BLaER1 treated with 17β-estradiol and CSF1 and Interleukin-3, amounts not matched to agents 10 nM and 100 nM (cell line): ENCODE data around the gene DUSP1.
A peak's percentile ranks its signal among the peaks of the same experiment; 100 is the strongest.

Experiments
- H3K27ac ChIP-seq, 11 experiments: shearing (Covaris generic); formaldehyde crosslinking; 2 replicates each; pipeline ENCODE4 v1.8.1; 2022
- H3K27me3 ChIP-seq, 11 experiments: shearing (Covaris generic); formaldehyde crosslinking; 2 replicates each; pipeline ENCODE4 v1.8.1; 2022
- H3K36me3 ChIP-seq, 11 experiments: shearing (Covaris generic); formaldehyde crosslinking; 2 replicates each; pipeline ENCODE4 v1.8.1; 2022
- H3K4me1 ChIP-seq, 10 experiments: shearing (Covaris generic); formaldehyde crosslinking; 2 replicates each; pipeline ENCODE4 v1.8.1; 2022
- H3K4me2 ChIP-seq, 11 experiments: shearing (Covaris generic); formaldehyde crosslinking; 2 replicates each; pipeline ENCODE4 v1.8.1; 2022
- H3K4me3 ChIP-seq, 10 experiments: shearing (Covaris generic); formaldehyde crosslinking; 2 replicates each; pipeline ENCODE4 v1.8.1; 2022
- H3K9ac ChIP-seq, 11 experiments: shearing (Covaris generic); formaldehyde crosslinking; 2 replicates each; pipeline ENCODE4 v1.8.1; 2022
- H3K9me3 ChIP-seq, 11 experiments: shearing (Covaris generic); formaldehyde crosslinking; replicated peaks in 1 of 11; 2 replicates each; pipeline ENCODE4 v1.8.1; 2022
- H4K20me1 ChIP-seq, 11 experiments: shearing (Covaris generic); formaldehyde crosslinking; 2 replicates each; pipeline ENCODE4 v1.8.1; 2022
- Cebpa-rat ChIP-seq, 11 experiments: shearing (Covaris generic); IDR thresholded peaks; 2 replicates each; pipeline ENCODE4 v1.8.1; 2022

Gene DUSP1

GRCh38 chr5:172769616-172770373 lies 1.2 kb downstream of the DUSP1 start:
- Histone ChIP-seq H3K27ac (peak overlapping the region; percentile 94 to 100 (median 99)), H3K9ac (peak overlapping the region; percentile 95 to 100 (median 99)), H3K4me3 (peak overlapping the region; percentile 78 to 95 (median 88)), H3K9me3 (no peaks in the 10 kb centered on the region), H3K4me1 (peaks cover 71 to 82% (median 78%) of the 10 kb centered on the region in 10 experiments), H4K20me1 (peaks cover 33 to 56% (median 50%) of the 10 kb centered on the region in 11 experiments; a peak in 21 of 22 replicates), H3K4me2 (peak overlapping the region; percentile 78 to 99 (median 96)), H3K36me3 (peaks cover 26 to 42% (median 31%) of the 10 kb centered on the region in 11 experiments), H3K27me3 (no peaks in the 10 kb centered on the region)
- no peak for TF ChIP-seq Cebpa-rat (IDR thresholded peaks at IDR 0.05)

- Histone ChIP-seq H3K4me3 (peak overlapping the region; percentile 78 to 95 (median 88)), H3K27me3 (no peaks in the 10 kb centered on the region), H3K9me3 (no peaks in the 10 kb centered on the region), H4K20me1 (peaks cover 33 to 56% (median 50%) of the 10 kb centered on the region in 11 experiments; a peak in 21 of 22 replicates), H3K36me3 (peaks cover 26 to 42% (median 31%) of the 10 kb centered on the region in 11 experiments), H3K4me2 (peak overlapping the region; percentile 78 to 99 (median 96)), H3K9ac (peak overlapping the region; percentile 95 to 100 (median 99)), H3K27ac (peak overlapping the region; percentile 94 to 100 (median 99)), H3K4me1 (peaks cover 71 to 82% (median 78%) of the 10 kb centered on the region in 10 experiments)
- no peak for TF ChIP-seq Cebpa-rat (IDR thresholded peaks at IDR 0.05)
Measured at GRCh38 chr5:172769342-172769615, 1.7 kb downstream of the DUSP1 start.

- H3K27ac ChIP-seq: peak overlapping the region; percentile 94 to 100 (median 99); a peak in 20 of 22 replicates
Measured at GRCh38 chr5:172768573-172769341, 2.2 kb downstream of the DUSP1 start.

DNA sequence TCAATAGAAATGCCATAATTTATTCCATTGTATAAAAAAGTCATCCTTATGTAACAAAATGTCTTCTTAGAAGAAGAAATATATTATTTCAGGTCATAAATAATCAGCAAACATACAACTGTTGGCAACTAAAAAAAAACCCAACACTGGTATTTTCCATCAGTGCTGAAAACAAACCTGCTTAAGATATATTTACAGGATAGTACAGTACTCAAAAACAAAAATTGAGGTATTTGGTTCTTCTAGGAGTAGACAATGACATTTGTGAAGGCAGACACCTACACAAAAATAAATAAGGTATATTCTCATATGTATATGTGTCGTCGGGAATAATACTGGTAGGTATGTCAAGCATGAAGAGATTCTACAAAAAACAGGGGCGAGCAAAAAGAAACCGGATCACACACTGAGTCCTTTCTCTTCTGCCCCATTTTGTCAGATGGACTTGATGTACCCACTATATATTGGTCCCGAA lies 2.9 kb downstream of the DUSP1 start:
- no peak for TF ChIP-seq Cebpa-rat (IDR thresholded peaks at IDR 0.05)
- Histone ChIP-seq H3K4me1 (peaks cover 69 to 79% (median 74%) of the 10 kb centered on the region in 10 experiments), H3K9me3 (no peaks in the 10 kb centered on the region), H4K20me1 (peaks cover 33 to 56% (median 50%) of the 10 kb centered on the region in 11 experiments; a peak in 21 of 22 replicates), H3K36me3 (peaks cover 26 to 42% (median 31%) of the 10 kb centered on the region in 11 experiments), H3K4me2 (peak overlapping the region; percentile 78 to 99 (median 96)), H3K4me3 (peak overlapping the region; percentile 78 to 95 (median 88)), H3K27ac (peak overlapping the region; percentile 24 to 100 (median 98); a peak in 15 of 22 replicates), H3K27me3 (no peaks in the 10 kb centered on the region), H3K9ac (peak overlapping the region; percentile 95 to 100 (median 99))

More at GRCh38 chr5:172768573-172769341, 2.2 kb downstream of the DUSP1 start:
- no peaks in the 10 kb centered on the region for H3K27me3 ChIP-seq
- peak overlapping the region; percentile 78 to 95 (median 88) for H3K4me3 ChIP-seq
- H3K36me3 ChIP-seq: peaks cover 26 to 42% (median 31%) of the 10 kb centered on the region in 11 experiments
- H3K9me3 ChIP-seq: no peaks in the 10 kb centered on the region
- peaks cover 71 to 82% (median 78%) of the 10 kb centered on the region in 10 experiments for H3K4me1 ChIP-seq
- peak overlapping the region; percentile 95 to 100 (median 99) for H3K9ac ChIP-seq
- H4K20me1 ChIP-seq: peaks cover 33 to 56% (median 50%) of the 10 kb centered on the region in 11 experiments; a peak in 21 of 22 replicates
- TF ChIP-seq Cebpa-rat (IDR thresholded peaks at IDR 0.05): no peak
- H3K4me2 ChIP-seq: peak overlapping the region; percentile 78 to 99 (median 96)

DNA sequence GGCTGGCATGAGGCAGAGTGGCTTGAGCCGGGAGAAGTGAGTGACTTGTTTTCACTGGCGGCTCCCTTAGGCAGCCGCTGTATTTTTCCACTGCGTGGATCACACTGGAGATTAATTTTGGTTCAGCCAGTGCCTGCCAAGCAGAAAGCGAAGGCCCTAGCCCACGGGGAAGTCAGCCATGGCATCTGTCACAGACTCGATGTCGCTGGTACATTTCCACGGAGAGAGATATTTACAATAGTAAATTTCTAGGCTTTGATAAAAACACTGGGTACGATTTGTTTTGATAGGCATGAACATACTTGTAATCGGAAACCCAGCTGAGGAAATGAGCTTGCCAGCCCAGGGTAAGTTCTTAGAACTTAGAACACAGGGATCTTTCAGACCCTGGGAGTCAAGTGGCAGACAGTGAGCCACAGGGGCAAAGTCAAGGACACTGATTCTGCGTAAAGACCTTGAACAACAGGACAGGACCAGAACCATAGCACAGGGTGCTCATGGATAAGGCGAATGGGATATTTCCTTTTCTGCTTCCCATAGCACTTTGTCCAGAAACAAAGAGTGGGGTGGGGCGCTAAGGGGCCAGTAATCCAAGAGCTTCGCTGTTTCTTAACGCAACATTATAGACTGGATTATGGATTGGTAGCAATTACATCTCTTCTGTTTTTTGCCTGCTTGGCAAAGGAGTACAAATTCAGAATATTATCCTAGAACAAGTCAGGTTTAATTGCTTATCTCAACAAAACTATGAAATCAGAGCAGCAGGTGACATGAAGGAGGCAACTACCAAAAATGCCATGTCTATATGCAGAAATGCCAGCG lies 4.5 kb downstream of the DUSP1 start:
- Histone ChIP-seq H3K4me3 (peak overlapping the region in 5 of 10 experiments; percentile 27 to 95 (median 78); a peak in 7 of 20 replicates), H3K4me2 (peak overlapping the region; percentile 78 to 99 (median 96))

GRCh38 chr5:172765766-172766286 lies 5.2 kb downstream of the DUSP1 start:
- Histone ChIP-seq H3K9ac (peak overlapping the region; percentile 17 to 100 (median 97); a peak in 19 of 22 replicates), H3K36me3 (peaks cover 26 to 42% (median 31%) of the 10 kb centered on the region in 11 experiments), H3K9me3 (peaks cover 0 to 3% (median 0%) of the 10 kb centered on the region in 11 experiments; a peak in 3 of 22 replicates), H4K20me1 (peaks cover 33 to 54% (median 50%) of the 10 kb centered on the region in 11 experiments; a peak in 21 of 22 replicates), H3K4me2 (peak overlapping the region; percentile 78 to 99 (median 96)), H3K4me1 (peaks cover 55 to 63% (median 60%) of the 10 kb centered on the region in 10 experiments), H3K27me3 (no peaks in the 10 kb centered on the region), H3K4me3 (peak overlapping the region in 8 of 10 experiments; percentile 12 to 83 (median 52); a peak in 10 of 20 replicates), H3K27ac (peak overlapping the region; percentile 49 to 100 (median 78))
- TF ChIP-seq Cebpa-rat (IDR thresholded peaks at IDR 0.05): no peak

More for the DNA sequence above, 4.5 kb downstream of the DUSP1 start:
- H3K27me3 ChIP-seq: no peaks in the 10 kb centered on the region
- no peaks in the 10 kb centered on the region for H3K9me3 ChIP-seq
- peaks cover 26 to 42% (median 31%) of the 10 kb centered on the region in 11 experiments for H3K36me3 ChIP-seq
- peaks cover 56 to 65% (median 61%) of the 10 kb centered on the region in 10 experiments for H3K4me1 ChIP-seq
- peak overlapping the region; percentile 49 to 100 (median 78) for H3K27ac ChIP-seq
- peak overlapping the region; percentile 17 to 100 (median 97) for H3K9ac ChIP-seq
- TF ChIP-seq Cebpa-rat (IDR thresholded peaks at IDR 0.05): no peak
- peaks cover 33 to 56% (median 50%) of the 10 kb centered on the region in 11 experiments; a peak in 21 of 22 replicates for H4K20me1 ChIP-seq

DNA sequence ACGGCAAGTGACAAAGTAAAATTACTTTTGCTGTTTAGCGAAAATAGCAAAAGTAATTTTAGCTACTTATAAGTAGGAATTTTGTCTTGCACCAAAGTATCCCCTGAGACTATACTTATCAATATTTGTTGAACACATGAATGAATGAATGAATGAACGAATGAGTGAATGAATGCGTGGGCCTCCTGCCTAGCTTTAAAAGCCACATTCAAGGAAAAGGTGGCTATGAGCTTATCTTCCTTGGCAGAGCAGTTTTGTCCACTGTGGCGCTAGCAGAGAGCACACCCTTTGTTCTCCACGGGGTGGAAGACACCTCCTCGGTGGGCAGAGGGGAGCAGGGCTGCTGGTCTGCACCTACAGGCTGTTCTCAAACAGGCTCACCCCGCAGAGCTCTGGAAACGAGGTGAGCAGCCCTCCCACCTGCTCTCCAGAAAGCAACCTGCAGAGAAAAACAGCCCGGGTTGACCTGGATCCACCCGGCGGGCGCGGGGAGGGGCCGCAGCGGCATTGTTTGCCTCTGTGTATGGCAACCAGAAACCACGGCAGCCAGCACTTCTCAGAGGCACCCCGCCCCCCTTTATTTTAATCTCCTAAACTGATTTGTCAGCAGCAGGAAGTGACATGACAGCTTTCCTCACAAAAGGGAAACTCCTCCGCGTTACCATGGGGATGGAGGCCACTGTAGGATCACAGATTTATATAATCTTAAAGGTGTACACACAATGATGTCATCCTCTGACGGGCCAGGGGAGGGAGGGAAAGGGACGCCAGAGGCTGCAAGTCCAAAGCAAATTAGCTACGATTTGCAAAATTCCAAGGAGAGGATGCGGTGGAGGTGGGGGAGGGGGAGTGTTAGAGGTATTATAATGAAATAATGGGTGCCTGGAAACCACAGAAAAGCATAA lies 5.9 kb downstream of the DUSP1 start:
- H3K4me1 ChIP-seq: peaks cover 55 to 63% (median 60%) of the 10 kb centered on the region in 10 experiments
- H3K36me3 ChIP-seq: peaks cover 26 to 41% (median 31%) of the 10 kb centered on the region in 11 experiments
- peaks cover 0 to 10% (median 6%) of the 10 kb centered on the region in 11 experiments; a peak in 15 of 22 replicates for H3K9me3 ChIP-seq
- peak overlapping the region; percentile 62 to 100 (median 83) for H3K27ac ChIP-seq
- peak overlapping the region; percentile 43 to 71 (median 60) for H3K4me3 ChIP-seq
- TF ChIP-seq Cebpa-rat (IDR thresholded peaks at IDR 0.05): no peak
- H3K9ac ChIP-seq: peak overlapping the region; percentile 70 to 100 (median 95)
- H3K27me3 ChIP-seq: no peaks in the 10 kb centered on the region
- peak overlapping the region; percentile 78 to 99 (median 96) for H3K4me2 ChIP-seq
- peaks cover 29 to 47% (median 45%) of the 10 kb centered on the region in 11 experiments; a peak in 21 of 22 replicates for H4K20me1 ChIP-seq
